WERI-Rb-1 (cell line): Measurements from ENCODE around the gene HSD17B8.

ENCODE experiments used
- DNase-seq: peaks from one replicate; pipeline ENCODE4 v3.0.0-alpha.2; 2020
- H3K27ac ChIP-seq: fragments of 250-450 bp; sonication (Bioruptor Pico); 2 replicates; pipeline ENCODE4 v1.5.1; 2020; ENCODE audit warnings: mild to moderate bottlenecking, moderate library complexity
- H3K27me3 ChIP-seq: fragments of 250-450 bp; sonication (Bioruptor Pico); 2 replicates; pipeline ENCODE4 v1.5.1; 2021; ENCODE audit warnings: mild to moderate bottlenecking, low read depth, moderate library complexity; ENCODE audit not compliant: insufficient read depth, severe bottlenecking
- H3K36me3 ChIP-seq: fragments of 250-450 bp; sonication (Bioruptor Pico); 2 replicates; pipeline ENCODE4 v1.5.1; 2020; ENCODE audit warnings: mild to moderate bottlenecking, moderate library complexity
- H3K4me3 ChIP-seq: 2 replicates; pipeline ENCODE4 v1.5.1; 2011; ENCODE audit warnings: low read depth, mild to moderate bottlenecking, control low read depth, low read length
- H3K9me3 ChIP-seq: fragments of 250-450 bp; sonication (Bioruptor Pico); 2 replicates; pipeline ENCODE4 v1.5.1; 2021; ENCODE audit warnings: mild to moderate bottlenecking, moderate library complexity; ENCODE audit not compliant: severe bottlenecking
- CTCF ChIP-seq: IDR thresholded peaks from 2 replicates; pipeline ENCODE4 v1.5.1; 2011; ENCODE audit warnings: low read depth, mild to moderate bottlenecking, control low read depth, inconsistent platforms, low read length

The HSD17B8 gene

GRCh38 chr6:33204165-33204414 is 365 bp upstream of the HSD17B8 start:
- no peak for DNase-seq
- Histone ChIP-seq H3K4me3 (no peak overlapping the region; the same call in 1 of the 2 replicates), H3K9me3 (no peaks in the 10 kb centered on the region), H3K27ac (peak overlapping the region; percentile 90), H3K27me3 (no peaks in the 10 kb centered on the region), H3K36me3 (peaks cover 37% of the 10 kb centered on the region)
- TF ChIP-seq CTCF, result no peak

- peak; percentile 89 for DNase-seq
- H3K27me3 ChIP-seq, result no peaks in the 10 kb centered on the region
- H3K9me3 ChIP-seq, result no peaks in the 10 kb centered on the region
- H3K27ac ChIP-seq, result peak overlapping the region; percentile 90
- peak; percentile 75 for TF ChIP-seq CTCF
- peaks cover 45% of the 10 kb centered on the region for H3K36me3 ChIP-seq
- H3K4me3 ChIP-seq, result peak overlapping the region; percentile 88
Measured at GRCh38 chr6:33205191-33206026, 954 bp downstream of the HSD17B8 start.

GRCh38 chr6:33206027-33206863 is 1.8 kb downstream of the HSD17B8 start:
- H3K36me3 ChIP-seq, result peaks cover 51% of the 10 kb centered on the region
- no peaks in the 10 kb centered on the region for H3K27me3 ChIP-seq
- no peak for TF ChIP-seq CTCF
- no peak for DNase-seq
- H3K4me3 ChIP-seq, result no peak overlapping the region
- no peaks in the 10 kb centered on the region for H3K9me3 ChIP-seq
- H3K27ac ChIP-seq, result no peak overlapping the region; the same call in 1 of the 2 replicates

- Histone ChIP-seq H3K36me3 (peaks cover 49% of the 10 kb centered on the region), H3K9me3 (no peaks in the 10 kb centered on the region), H3K27me3 (no peaks in the 10 kb centered on the region), H3K27ac (peak overlapping the region; percentile 89), H3K4me3 (peak overlapping the region; percentile 91)
- no peak for TF ChIP-seq CTCF
- DNase-seq, result no peak
Measured at GRCh38 chr6:33206864-33207551, 2.6 kb downstream of the HSD17B8 start.

- Histone ChIP-seq H3K27ac (peak overlapping the region; percentile 89), H3K9me3 (no peaks in the 10 kb centered on the region), H3K4me3 (peak overlapping the region; percentile 91), H3K36me3 (peaks cover 49% of the 10 kb centered on the region), H3K27me3 (no peaks in the 10 kb centered on the region)
- no peak for TF ChIP-seq CTCF
- DNase-seq, result peak; percentile 71
Measured at GRCh38 chr6:33207552-33208090, 3.2 kb downstream of the HSD17B8 start.
